OCI-LY3 (cell line): Measurements from ENCODE around the gene MGMT.

Source experiments
- H2AFZ ChIP-seq: fragments of 200-600, 300-600 bp; shearing (Covaris generic); 2 replicates; pipeline ENCODE4 v1.6.0; 2014; ENCODE audit warnings: antibody characterized with exemption, low read depth, low read length
- H3K27ac ChIP-seq: fragments of 200-600, 300-600 bp; sonication (generic); 2 replicates; pipeline ENCODE4 v1.5.1; 2014; ENCODE audit warnings: mild to moderate bottlenecking, low read length, moderate library complexity, mixed read lengths
- H3K27me3 ChIP-seq: fragments of 200-600, 300-600 bp; sonication (generic); 2 replicates; pipeline ENCODE4 v1.6.1; 2014; ENCODE audit warnings: low read depth, low read length, mixed read lengths
- H3K36me3 ChIP-seq: fragments of 200-600, 300-600 bp; sonication (generic); replicated peaks from 2 replicates; pipeline ENCODE3; 2014; ENCODE audit warnings: low read depth, low read length, mixed read lengths
- H3K4me1 ChIP-seq: fragments of 300-600, 200-600 bp; sonication (generic); 2 replicates; pipeline ENCODE4 v1.6.1; 2014; ENCODE audit warnings: low read length, mixed read lengths
- H3K4me2 ChIP-seq: fragments of 200-600, 300-600 bp; sonication (generic); 2 replicates; pipeline ENCODE4 v1.6.1; 2014; ENCODE audit warnings: low read length, mixed read lengths
- H3K4me3 ChIP-seq: fragments of 300-600, 200-600 bp; sonication (generic); 2 replicates; pipeline ENCODE4 v1.5.1; 2014; ENCODE audit warnings: antibody characterized with exemption, mild to moderate bottlenecking, low read length, moderate library complexity
- H3K79me2 ChIP-seq: fragments of 300-600, 200-600 bp; shearing (Covaris generic); 2 replicates; pipeline ENCODE4 v1.6.1; 2014; ENCODE audit warnings: mild to moderate bottlenecking, low read length, mixed read lengths
- H3K9ac ChIP-seq: fragments of 300-600, 200-600 bp; shearing (Covaris generic); 2 replicates; pipeline ENCODE4 v1.6.0; 2014; ENCODE audit warnings: mild to moderate bottlenecking, low read length, moderate library complexity
- H3K9me3 ChIP-seq: fragments of 200-600, 300-600 bp; shearing (Covaris generic); 2 replicates; pipeline ENCODE4 v1.6.1; 2014; ENCODE audit warnings: low read length, mixed read lengths; ENCODE audit not compliant: insufficient read depth
- H4K20me1 ChIP-seq: fragments of 200-600, 300-600 bp; sonication (generic); 2 replicates; pipeline ENCODE4 v1.6.1; 2016; ENCODE audit warnings: low read length, mixed read lengths; ENCODE audit not compliant: insufficient read depth
- CTCF ChIP-seq: fragments of 200-600, 300-600 bp; sonication (generic); IDR thresholded peaks from 2 replicates; pipeline ENCODE4 v1.5.1; 2014; ENCODE audit warnings: antibody characterized with exemption, low read length, low read depth
- EZH2phosphoT487 ChIP-seq: fragments of 200-600 bp; shearing (Covaris generic); IDR thresholded peaks from 2 replicates; pipeline ENCODE4 v1.6.1; 2018; ENCODE audit warnings: antibody characterized with exemption, mixed run types, low read depth

The MGMT gene

GRCh38 chr10:129524936-129525335 is 57.9 kb downstream of the MGMT start:
- H3K27me3 ChIP-seq = no peaks in the 10 kb centered on the region
- H3K9ac ChIP-seq = no peak overlapping the region
- H3K4me1 ChIP-seq = no peaks in the 10 kb centered on the region
- no peak for TF ChIP-seq CTCF
- no peak for TF ChIP-seq EZH2phosphoT487
- no peak overlapping the region for H2AFZ ChIP-seq
- no peaks in the 10 kb centered on the region for H3K79me2 ChIP-seq
- H4K20me1 ChIP-seq = no peaks in the 10 kb centered on the region
- no peaks in the 10 kb centered on the region for H3K9me3 ChIP-seq
- no peaks in the 10 kb centered on the region for H3K36me3 ChIP-seq
- no peak overlapping the region for H3K27ac ChIP-seq
- no peak overlapping the region for H3K4me2 ChIP-seq
- H3K4me3 ChIP-seq = no peak overlapping the region

- no peak overlapping the region for H2AFZ ChIP-seq
- H3K9me3 ChIP-seq = no peaks in the 10 kb centered on the region
- no peaks in the 10 kb centered on the region for H3K27me3 ChIP-seq
- H3K9ac ChIP-seq = no peak overlapping the region
- no peaks in the 10 kb centered on the region for H4K20me1 ChIP-seq
- H3K4me2 ChIP-seq = no peak overlapping the region
- H3K4me1 ChIP-seq = no peaks in the 10 kb centered on the region
- no peak for TF ChIP-seq CTCF
- no peak for TF ChIP-seq EZH2phosphoT487
- no peak overlapping the region for H3K27ac ChIP-seq
- no peaks in the 10 kb centered on the region for H3K79me2 ChIP-seq
- H3K4me3 ChIP-seq = no peak overlapping the region
- no peaks in the 10 kb centered on the region for H3K36me3 ChIP-seq
These were observed 58.4 kb downstream of the MGMT start for GRCh38 chr10:129525401-129525801.

- Histone ChIP-seq H2AFZ (no peak overlapping the region), H3K27ac (no peak overlapping the region), H3K79me2 (no peaks in the 10 kb centered on the region), H4K20me1 (no peaks in the 10 kb centered on the region), H3K4me2 (no peak overlapping the region), H3K36me3 (no peaks in the 10 kb centered on the region), H3K9me3 (no peaks in the 10 kb centered on the region), H3K9ac (no peak overlapping the region), H3K27me3 (no peaks in the 10 kb centered on the region), H3K4me3 (no peak overlapping the region), H3K4me1 (no peaks in the 10 kb centered on the region)
- no peak for TF ChIP-seq EZH2phosphoT487
- TF ChIP-seq CTCF = no peak
These were observed 59.9 kb downstream of the MGMT start for GRCh38 chr10:129526943-129527342.

GRCh38 chr10:129528376-129528978 is 61.4 kb downstream of the MGMT start:
- Histone ChIP-seq H3K36me3 (no peaks in the 10 kb centered on the region), H3K4me3 (no peak overlapping the region), H3K27me3 (no peaks in the 10 kb centered on the region), H3K79me2 (no peaks in the 10 kb centered on the region), H3K4me2 (no peak overlapping the region), H3K27ac (no peak overlapping the region), H3K9ac (no peak overlapping the region), H4K20me1 (no peaks in the 10 kb centered on the region), H3K4me1 (no peaks in the 10 kb centered on the region), H3K9me3 (no peaks in the 10 kb centered on the region), H2AFZ (no peak overlapping the region)
- TF ChIP-seq EZH2phosphoT487 (no peak), CTCF (no peak)
